NCI-H510A treated with DMSO at 0.1 percent for 48 hours (cell line): ENCODE data around the gene HSD17B3.
"Not testable (repeated sequence)": the region's sequence is repeated elsewhere in the genome, so short reads cannot be mapped to it uniquely, and the experiment has no call there.

Experiments used
- DNase-seq: peaks from one replicate; lab custom pipeline; 2025; lab: John Stamatoyannopoulos, UW

The HSD17B3 gene

DNA sequence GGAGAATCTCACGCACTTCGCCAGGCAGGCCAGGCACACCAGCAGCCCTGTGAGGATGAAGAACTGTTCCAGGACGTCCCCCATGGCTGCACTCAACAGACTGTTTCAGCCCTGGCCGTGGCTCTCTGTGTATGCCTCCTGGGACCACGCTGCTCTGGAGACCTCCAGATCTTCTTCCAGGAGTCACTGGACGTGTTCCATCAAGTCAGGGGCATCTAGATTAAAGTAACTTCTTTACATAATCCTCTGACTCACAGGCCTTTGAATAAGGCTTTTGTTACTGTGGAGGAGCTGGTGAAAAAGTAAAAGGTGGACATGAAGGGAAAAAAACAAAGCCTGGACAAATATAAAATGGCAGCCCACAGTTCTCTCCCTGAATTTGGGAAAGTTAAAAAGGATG, at the start of gene HSD17B3:
Gene HSD17B3, minus strand, starts transcription at position 156 of the 400 bp plus-strand sequence. Its CDS starts 72 bp downstream, at position 84.
- no peak for DNase-seq

DNA sequence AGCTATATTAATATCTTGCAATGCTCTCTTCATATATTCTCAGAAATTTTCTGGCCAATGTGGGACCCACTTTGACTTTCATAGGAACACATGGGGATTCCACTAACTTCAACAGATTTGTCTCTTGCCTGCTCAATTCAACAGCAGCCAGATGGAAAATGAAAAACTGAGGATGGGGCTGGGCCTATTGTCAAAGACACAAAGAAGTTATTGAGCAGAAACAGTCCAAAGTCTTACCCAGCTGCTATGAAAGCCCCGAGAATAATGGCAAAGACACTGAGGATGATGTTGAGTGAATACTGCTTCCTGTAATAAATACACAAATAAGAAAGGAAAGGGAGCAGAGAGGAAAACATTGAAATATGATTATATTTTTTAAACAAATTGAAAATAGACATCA, 48.9 kb upstream of the HSD17B3 start:
- no peak for DNase-seq

DNA sequence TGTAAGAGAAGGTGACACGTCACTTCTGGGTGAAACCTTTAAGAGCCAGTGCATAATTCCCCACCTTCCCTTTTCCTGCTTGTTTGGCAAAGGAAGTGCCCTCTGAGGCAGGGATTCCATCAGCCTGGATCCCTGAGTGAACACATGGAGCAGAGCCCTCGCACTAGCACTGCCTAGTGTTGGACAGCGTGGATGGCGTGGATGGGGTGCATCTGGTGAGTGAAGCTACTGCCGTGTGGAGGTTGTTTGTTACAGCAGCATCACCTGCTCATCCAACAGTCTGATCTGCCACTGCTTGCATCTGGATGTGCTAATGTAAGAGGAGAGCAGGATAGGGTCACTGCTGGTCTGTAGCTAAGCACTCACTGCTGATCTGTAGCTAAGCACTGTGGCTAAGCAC, 46.3 kb upstream of the HSD17B3 start:
- no peak for DNase-seq

DNA sequence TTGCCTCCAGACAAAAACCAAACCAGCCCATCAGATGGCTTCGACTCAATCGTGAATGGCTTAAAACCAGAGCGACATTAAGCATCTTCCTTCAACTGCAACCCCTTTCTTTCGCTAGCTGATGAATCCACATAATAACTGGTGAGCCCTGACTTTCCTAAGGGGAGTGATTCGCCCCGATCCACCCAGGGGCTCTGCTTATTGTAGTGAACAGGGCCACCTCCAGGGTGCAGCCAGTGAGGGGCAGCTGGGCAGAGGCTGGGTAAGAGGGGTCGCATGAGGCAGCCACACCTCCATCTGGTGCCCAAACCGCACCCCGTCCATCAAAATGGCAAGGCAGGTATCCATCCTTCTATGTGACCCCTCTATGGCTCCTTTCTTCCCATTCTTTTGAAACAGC, 43.6 kb upstream of the HSD17B3 start:
- DNase-seq, result no peak

DNA sequence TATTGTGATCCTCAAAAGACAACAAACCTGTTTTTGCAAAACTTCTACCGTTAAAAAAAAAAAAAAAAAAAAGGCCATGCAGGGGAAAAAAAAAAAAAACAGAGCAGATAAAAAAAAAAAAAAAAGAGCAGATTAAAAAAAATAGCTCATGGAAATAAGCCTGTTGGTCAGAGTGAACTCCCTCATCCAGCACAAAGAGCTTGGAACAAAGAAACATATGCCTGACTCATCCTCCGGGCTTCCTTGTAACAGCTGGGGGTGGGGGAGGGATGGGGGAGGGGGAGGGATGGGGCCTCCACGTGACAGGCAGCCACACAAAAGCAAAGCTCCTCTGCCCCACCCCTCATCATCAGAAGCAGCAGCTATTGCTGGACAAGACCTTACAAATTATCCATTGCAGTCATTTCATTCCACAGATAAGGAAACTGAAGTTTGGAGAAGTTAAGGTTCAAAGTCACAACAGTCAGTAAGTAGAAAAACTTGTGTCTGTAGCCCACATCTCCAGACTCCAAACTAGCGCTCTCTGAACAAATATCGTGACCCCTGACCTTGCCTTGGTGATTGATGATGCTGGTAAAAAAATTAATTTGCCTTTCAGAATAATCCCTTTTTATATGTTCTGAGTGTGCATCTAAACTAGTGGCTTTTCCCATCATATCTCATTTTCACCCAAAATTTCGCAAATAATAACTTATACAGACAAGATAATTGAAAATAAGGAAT, 42.6 kb upstream of the HSD17B3 start:
- peak; percentile 46 for DNase-seq

DNA sequence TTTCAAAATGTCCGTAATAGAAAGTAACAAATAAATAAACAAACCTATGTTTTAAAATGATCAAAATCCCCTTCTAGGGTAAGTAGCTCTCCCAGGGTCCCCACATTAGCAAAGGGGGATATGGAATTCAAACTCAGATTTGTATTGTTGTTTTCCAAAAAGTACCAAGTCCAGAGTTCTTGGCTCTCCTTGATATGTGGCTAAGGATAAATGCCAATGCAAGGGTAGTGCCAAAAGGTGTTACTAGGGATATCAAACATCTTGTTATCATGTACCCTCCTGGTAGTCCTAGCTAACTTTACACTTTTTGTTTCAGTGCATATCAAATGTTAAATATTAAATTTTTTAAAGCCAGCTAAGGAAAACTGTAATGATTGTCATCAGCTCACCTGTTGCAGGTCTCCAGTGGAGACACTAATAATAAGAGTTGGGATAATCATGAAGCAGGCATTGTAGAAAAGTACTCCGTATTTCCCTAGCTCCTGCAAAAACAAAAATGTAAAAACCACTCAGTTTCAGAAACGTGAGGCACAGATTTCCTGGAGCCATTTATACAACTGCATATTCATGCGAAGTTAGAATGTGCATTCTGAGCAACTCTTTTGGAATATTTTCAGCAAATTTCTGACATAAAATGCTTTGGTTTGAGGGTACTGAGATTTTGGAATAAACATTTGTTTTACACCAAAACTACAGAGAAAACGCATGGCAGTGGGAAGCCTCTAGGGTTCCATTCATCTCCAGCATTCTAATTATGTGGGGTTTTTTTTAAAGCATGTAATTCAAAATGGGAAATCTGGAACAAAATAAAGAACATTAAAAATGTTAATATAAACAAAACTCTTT, 41.8 kb upstream of the HSD17B3 start:
- DNase-seq, result peak; percentile 23

DNA sequence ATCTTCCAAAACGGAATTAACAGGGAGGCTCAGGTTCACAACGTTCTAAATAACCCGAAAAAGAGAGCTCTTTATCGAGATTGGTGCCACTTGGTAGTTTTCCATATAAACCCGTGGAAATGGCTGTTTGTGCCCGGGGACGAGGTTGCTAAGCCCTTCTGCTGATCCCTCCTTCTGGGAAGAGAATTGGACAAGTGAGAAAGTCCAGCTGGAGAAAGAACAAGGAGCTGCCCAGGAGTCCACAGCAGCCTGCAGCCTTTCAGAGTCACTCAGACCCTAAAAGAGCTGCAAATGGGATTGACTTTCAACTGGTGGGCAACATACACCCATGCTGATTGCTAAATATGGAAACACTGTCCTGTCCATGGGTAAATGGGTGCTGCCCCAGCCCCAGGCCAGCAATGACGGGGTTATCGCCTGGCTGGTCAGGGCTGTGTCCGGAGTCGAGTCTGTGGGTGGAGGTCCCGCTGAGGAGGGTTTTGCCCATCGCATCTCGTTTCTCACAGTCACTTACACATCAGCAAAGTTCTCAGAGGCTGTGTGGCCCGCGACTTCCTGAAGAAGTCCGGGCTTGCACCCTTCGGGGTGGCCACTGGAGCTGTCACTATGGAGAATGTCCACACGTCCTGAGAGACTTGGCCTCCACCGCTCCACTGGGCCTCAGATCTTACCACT, 40.7 kb upstream of the HSD17B3 start:
- DNase-seq, result no peak

DNA sequence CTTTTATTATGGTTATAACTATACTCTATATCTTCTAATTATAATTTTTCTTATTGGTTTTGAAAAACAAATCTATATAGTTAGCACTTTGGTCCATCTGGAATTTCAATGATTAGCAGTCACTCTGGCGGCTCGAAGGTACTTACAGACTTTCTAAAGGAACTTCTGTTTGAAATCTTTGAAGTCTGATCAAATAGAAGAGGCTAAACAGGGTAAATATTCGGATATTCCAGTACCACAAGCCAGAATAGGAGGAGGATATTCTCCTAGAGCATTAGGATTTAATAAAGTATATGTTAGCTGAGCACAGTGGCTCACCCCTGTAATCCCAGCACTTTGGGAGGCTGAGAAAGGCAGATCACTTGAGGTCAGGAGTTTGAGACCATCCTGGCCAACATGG, 38.7 kb upstream of the HSD17B3 start:
- DNase-seq, result no peak

DNA sequence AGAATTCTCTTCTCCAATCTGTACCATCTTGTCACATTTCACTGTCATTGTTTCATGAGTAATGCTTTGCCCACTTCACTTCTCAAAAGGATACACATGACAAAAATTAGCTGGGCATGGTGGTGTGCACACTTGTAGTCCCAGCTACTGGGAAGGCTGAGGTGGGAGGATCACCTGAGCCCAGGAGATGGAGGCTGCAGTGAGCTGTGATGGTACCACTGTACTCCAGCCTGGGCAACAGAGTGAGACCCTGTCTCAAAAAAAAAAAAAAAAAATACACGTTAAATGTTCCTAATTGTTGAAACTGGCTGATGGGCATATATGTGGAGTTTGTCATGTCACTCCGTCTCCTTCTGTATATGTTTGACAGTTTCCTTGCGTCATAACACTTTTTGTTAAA, 36.3 kb upstream of the HSD17B3 start:
- DNase-seq, result no peak

DNA sequence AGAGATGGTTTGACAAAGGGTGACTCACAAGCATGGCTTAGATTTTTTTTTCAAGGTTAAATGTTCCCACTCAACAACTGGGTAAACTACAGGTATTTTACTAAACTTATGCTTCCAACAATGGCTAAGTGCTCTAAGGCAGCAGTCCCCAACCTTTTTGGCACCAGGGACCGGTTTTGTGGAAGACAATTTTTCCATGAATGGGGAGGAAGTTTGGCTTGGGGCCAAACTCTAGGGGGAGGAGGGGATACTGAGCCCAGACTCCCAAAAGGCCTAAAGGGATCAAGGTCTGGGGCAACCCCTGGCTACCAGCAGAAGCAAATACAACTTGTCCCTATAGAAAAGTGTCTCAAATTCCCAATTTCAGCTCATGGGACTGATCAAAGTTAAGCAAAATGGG, 32.0 kb upstream of the HSD17B3 start:
- DNase-seq, result no peak

DNA sequence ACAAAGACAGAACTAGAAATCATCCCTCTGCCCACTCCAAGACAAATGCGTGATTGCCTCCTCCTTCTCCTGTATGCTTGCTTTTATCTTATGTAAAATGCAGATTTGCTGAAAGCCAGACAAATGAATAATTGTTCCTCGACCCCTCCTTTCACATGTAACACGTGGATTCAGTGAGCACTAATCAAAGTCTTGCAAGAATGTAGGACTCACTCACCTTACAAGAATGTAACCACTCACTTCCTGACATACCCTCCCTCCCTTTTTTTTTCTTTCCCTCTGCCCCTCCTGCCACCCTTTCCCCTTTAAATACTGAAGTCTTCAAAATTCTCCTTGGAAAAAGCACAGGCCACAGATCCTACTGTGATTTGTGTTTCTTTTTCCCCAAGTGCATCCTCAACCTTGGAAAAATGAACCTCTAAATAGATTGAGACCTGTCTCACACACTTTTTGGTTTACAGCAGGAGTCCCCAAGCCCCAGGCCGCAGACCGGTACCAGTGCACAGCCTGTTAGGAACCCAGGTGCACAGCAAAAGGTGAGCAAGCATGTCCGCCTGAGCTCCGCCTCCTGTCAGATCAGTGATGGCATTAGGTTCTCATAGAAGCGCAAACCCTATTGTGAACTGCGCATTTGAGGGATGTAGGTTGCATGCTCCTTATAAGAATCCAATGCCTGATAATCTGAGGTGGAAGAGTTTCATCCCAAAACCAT, 29.4 kb upstream of the HSD17B3 start:
- no peak for DNase-seq

DNA sequence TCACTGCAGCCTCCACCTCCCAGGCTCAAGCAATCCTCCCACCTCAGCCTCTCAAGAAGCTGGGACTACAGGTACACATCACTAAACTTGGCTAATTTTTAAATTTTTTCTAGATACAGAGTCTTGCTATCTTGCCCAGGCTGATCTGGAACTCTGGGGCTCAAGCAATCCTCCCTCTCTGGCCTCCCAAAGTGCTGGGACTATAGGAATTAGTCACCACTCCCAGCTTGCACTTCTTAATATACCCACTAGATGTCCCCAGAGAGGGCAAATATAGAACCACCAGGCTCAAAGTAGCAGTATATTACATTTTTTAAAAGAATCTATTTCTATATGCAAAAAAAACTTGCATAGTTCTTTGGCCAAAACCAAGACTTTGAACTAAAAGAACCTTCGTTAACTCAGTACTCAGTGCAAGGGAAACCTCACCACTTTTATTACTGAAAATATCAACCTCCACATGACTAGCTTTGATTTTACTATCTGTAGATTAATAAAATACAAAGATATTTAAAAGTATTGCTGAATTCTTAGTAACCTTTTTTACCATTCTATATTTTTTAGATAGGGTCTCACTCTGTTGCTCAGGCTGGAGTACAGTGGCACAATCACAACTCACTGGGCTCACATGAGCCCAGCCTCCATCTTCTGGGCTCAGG, 25.8 kb upstream of the HSD17B3 start:
- peak; percentile 44 for DNase-seq

DNA sequence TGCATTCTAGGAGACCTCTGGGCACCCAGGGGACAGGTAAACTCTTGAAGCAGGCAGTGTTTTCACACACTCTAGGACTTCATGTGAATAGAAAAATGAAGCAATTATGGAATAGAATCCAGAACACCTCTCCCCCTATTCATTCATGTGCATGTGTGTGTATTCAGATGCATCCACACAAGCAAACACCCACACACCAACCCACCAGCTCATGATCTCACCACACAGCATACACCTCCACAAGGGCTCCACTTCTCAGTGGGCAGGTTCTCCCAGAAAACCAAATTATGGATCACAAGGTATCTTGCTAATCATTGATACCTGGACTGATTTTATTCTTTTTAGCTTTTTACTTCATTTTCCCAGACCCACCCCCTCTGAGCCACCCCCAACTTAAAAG, 21.2 kb upstream of the HSD17B3 start:
- no peak for DNase-seq

DNA sequence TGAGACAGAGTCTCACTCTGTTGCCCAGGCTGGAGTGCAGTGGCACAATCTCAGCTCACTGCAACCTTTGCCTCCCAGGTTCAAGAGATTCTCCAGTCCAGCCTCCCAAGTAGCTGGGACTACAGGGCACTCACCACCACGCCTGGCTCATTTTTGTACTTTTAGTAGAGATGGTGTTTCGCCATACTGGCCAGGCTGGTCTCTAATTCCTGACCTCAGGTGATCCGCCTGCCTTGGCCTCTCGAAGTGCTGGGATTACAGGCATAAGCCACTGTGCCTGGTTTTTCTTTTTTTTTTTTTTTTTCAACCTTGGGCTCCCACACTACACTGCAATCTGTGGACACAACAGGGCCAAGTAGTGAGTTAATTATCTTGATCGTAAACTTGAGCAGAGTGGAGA, 20.8 kb upstream of the HSD17B3 start:
- not testable (repeated sequence) for DNase-seq

DNA sequence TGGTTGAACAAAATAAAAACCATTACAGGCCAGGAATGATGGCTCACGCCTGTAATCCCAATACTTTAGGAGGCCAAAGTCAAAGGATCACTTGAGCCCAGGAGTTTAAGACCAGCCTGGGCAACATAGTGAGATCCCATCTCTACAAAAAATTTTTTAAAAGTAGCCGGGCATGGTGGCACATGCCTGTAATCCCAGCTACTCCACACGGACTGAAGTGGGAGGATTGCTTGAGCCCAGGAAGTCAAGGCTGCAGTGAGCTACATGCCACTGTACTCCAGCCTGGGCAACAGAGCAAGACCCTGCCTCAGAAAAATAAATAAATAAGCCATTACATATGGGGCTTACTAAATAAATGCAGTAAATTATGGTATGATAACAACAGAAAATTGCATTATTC, 20.2 kb upstream of the HSD17B3 start:
- not testable (repeated sequence) for DNase-seq

DNA sequence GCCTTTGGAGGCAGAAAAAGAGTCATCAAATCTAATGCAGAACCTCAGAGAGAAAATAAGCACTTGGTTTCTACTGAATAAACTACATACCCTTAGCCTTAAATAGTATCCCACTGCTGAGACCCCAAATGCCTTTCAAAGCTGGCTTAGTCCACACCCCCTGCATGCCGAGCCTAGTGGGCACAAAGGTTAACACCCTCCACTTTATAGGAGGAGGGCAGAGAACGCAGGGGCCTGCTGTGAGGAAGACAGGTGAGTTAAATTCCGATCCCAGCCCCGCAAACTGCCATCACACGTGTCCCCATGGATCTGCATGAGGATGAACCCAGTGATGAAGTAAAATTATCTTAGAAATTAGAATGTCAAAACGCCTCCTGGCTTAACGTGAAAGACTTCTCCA, 19.5 kb upstream of the HSD17B3 start:
- no peak for DNase-seq

DNA sequence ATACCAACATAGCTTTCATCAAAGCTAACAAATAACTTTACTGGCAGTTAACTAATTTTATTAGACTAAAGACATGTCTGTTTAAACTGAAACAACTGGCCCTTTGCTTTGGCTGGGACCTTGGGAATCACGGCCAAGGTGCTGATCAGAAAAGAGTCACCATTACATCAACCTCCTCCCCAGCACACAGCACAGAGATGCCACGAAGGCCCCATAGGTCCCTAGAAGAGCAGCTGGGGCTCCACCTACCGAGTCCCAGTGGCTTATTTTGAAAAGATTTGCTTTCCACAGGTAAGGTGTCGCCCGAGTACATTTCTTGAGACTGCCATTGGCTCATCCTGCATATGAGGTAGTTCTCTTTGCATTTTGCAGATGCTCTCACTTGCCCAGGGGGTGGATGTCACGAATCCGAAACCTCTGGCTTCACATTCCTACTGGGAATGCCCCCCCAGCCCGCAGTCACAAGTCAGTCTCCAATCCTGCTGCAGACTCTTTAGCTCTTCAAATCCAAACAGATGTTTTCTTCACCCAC, 18.8 kb upstream of the HSD17B3 start:
- DNase-seq, result no peak

DNA sequence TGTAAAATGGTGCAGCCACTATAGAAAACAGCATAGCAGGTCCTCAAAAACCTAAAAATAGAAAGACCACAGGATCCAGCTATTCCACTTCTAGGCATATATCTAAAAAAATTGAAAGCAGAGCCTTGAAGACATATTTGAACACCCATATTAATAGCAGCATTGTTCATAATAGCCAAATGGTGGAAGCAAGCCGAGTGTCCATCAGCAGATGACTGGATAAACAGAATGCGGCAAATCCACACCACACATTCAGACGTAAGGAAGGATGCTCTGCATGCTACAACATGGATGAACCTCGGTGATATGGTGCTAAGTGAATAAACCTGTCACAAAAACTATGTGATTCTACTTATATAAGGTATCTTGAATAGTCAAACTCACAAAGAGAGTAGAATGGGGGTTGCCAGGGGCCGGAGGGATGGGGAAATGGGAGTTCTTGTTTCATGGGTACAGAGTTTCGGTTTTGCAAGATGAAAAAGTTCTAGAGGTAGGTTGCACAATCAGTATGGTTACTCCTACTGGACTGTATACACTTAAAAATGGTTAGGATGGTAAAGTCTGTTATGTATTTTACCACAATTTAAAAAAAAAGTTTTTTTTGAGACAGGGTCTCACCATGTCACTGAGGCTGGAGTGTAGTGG, 17.1 kb upstream of the HSD17B3 start:
- DNase-seq, result no peak

DNA sequence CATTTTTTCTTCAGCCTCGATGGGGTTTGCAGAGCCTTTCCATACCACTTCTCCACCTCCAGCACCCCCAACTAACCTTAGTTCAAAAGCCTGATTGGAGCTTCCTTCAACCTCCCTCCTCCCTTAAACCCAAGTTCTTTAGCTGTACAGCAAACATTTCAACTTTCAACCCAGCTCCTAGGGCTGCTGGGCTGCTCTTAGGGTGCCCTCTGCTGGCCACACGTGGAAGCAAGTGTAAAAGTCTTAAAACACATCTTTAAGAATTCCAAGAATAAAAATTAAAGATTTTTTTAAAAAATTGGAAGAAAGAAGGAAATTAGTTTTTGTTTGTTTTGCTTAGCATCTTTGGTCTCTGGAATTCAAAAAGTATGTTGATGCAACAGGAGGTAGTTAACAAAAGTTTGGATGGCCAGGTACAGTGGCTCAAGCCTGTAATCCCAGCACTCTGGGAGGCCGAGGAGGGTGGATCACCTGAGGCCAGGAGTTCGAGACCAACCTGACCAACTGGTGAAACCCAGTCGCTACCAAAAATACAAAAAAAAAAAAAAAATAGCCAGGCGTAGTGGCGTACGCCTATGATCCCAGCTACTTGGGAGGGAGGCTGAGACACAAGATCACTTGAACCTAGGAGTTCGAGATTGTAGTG, 15.5 kb upstream of the HSD17B3 start:
- DNase-seq, result peak; percentile 28

DNA sequence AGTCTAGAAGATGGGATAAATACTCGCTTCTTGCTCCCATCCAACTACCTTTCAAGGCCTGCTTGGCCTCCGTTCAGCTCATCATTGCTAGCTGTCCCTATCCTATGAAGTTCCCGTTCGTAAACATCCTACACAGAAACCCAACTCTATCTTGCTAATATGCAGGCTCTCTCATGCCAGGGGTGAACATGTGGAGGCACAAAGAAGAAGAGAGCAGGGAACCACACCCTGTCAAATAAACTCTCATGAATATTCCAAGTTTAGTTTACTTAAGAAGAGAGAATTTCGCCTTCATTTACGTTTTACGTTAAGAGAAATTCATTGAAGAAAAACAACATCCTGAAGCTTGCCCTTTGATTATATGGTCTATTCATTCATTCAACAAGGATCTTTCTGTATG, 7.9 kb upstream of the HSD17B3 start:
- no peak for DNase-seq
